HG03558 (cell line): ENCODE measurements around the gene CABCOCO1.
"Not testable (repeated sequence)": the region's sequence is repeated elsewhere in the genome, so short reads cannot be mapped to it uniquely, and the experiment has no call there.

Source experiments
- ATAC-seq: cut with Tn5 transposase; IDR thresholded peaks from one replicate; pipeline ENCODE4 v1.9.1; 2021; ENCODE audit warnings: moderate number of reproducible peaks; ENCODE audit not compliant: unreplicated experiment; ENCODE audit errors: extremely low read depth

CABCOCO1 gene

DNA sequence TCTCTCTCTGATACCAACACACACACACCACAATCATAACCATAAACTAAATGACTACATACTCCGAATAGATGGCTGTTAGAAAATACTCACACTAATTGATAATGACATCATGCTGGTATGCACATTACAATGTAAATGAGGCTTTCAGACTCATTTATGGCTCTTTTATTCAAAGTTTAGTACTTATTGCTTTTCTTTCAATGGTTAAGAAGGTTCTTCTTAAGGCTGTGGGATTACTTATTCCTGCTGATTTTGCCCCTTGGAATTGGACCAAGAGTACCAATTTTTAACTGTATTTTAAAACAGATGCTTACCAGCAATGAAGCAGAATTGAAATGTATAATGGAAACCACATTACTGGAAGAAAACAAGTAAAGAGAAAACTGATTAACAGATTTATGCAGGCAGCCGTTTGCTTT lies 20.6 kb upstream of the CABCOCO1 start:
- no peak for ATAC-seq

- no peak for ATAC-seq
Observed at GRCh38 chr10:61642676-61643075, 20.1 kb upstream of the CABCOCO1 start.

- no peak for ATAC-seq
Observed at GRCh38 chr10:61643316-61643751, 19.4 kb upstream of the CABCOCO1 start.

- ATAC-seq: no peak
Observed at GRCh38 chr10:61653699-61654098, 9.0 kb upstream of the CABCOCO1 start.

- ATAC-seq: no peak
Observed at GRCh38 chr10:61655335-61655851, 7.3 kb upstream of the CABCOCO1 start.

- no peak for ATAC-seq
Observed at GRCh38 chr10:61663466-61663865, 737 bp downstream of the CABCOCO1 start.

DNA sequence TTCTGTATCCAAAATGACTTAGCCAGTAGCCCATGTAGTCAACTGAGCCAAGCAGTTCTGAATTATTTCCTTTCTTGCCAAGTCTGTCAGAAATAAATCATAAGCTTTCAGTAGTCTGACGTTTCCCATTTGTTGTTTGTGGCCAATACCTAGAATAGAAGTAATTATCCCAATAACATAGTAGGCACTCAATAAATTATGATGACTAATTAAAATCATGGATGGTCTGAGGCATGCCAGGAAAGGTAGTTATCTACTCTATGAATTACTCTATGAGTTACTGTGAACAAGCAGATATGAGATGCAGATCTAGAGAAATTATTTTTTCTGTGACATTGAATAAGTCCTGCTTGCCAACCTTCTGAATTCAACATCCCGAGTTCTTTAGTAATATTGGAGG lies 2.3 kb downstream of the CABCOCO1 start:
- ATAC-seq: no peak

DNA sequence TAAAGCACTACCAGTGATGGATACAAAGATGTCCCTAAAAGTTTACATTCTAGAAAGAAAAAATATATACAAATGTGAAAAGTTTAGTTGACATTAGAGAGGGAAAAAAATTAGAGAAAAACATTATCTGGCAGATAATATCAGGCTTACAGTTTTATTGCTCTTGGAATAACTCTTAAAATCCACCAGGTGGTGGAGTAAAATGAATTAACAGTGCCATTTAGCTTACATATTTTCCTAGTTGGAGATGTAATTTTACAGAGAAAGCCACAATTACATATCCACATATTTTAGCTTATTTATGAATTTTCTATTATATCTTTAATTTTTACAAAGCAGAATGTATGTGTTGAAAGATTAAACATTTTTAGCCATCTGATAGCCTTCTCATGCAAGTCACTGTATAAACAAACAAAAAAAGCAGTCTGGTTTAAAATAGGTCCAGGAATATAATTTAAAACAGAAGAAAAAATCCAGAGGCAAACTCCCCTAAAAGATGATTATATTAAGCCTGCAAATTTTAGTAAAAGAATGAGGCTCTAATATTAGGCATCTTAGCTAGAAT lies 6.5 kb downstream of the CABCOCO1 start:
- ATAC-seq: no peak

- ATAC-seq: no peak
Observed at GRCh38 chr10:61669849-61670248, 7.1 kb downstream of the CABCOCO1 start.

DNA sequence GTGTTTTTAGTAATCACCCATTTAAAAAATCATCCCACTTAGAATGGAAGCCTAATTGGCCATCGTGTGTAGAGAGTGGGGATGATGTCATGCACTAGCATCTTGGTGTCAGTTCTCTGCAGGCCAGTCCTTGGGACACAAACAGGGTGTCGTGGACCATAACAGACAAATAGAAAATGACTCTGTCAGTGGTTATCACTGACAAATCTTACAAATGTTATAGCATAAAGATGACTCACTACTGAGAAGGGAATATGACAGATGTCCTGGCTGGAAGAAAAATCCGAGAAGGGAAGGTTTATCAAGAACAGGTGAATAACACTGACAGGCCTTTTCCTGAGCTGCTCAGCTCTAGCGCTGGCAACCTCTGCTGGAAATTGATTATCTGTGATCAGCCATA lies 10.6 kb downstream of the CABCOCO1 start:
- ATAC-seq: no peak

DNA sequence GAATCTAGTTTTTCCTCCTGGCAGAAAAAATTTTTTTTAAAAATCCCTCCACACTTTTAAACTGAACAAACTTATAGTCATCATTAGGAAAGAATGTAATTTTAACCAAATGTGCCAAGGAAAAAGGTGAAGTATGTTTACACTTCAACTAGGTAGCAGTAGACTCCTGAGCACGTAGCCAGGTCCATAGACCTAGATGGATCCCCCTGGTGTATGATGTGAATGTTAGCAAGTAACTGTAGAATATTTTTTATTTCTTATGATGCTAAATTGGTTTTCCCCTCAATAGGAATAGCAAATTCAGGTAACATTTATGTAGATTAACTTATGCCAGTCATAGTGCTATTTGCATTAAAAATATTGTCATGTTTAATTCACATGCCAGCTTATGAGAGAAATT lies 19.6 kb downstream of the CABCOCO1 start:
- no peak for ATAC-seq

- no peak for ATAC-seq
Observed at GRCh38 chr10:61683319-61683718, 20.6 kb downstream of the CABCOCO1 start.

DNA sequence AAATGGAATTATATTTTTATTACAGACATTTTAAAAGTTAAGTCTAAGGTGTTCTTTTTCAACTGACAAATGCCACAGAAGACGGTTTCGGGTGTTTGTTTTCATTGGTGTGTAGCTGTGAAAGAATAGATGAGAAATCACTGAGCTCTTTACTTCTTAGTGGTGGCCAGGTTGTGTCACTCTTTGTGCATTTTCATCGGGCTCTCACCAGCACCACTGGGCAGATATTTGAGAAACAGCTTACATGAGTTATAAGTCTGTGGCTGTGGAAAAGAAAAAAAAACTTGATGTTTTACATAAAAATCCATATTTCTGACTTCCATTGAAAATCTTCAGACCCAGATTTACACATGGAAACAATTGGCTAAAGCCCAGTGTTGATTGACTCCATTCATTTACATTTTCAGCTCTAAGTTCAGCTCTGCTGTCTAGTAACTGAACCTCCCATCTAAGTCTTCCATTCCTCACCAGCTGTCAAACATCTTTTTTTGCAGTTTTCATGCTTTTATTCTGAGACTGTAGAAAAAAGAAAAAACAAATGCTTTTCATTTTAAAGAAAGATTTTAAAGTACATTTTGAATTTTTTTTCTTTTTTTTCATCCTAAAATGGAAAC lies 22.3 kb downstream of the CABCOCO1 start:
- ATAC-seq: no peak

DNA sequence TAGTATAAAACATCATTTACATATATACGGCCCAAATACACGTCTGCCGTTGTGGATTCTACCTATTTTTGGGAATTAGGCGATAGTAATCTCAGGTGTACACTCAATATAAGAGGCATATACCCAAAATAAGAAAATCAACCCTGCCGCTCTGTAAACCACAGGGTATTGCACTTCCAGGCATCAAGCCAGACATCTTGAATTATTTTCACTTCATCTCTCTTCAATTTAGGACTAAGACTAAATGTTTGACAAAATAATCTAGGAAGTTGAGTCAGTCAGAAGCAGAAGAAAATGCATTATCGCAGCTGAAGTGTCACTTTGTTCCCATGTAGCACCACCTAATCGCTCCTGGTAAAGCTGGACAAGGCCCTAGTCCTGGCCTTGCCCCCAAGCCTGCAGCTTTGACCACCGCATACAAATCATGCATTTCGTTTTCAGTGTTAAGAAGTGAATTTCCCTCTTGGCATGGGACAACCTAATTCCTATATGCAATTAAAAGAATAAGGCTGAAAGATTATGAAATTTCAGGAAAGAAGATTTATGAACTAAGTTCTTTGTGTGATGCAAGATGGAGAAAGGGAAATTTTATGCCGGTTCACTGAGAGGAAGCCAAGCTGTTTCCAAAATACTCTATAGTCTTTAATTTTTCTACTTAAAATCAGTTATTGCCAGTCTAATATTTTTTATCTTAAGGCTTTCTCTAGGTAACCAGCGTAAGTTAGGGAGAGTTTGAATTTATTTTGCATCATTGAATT lies 26.0 kb downstream of the CABCOCO1 start:
- no peak for ATAC-seq

- not testable (repeated sequence) for ATAC-seq
Observed at GRCh38 chr10:61691667-61692066, 28.9 kb downstream of the CABCOCO1 start.

DNA sequence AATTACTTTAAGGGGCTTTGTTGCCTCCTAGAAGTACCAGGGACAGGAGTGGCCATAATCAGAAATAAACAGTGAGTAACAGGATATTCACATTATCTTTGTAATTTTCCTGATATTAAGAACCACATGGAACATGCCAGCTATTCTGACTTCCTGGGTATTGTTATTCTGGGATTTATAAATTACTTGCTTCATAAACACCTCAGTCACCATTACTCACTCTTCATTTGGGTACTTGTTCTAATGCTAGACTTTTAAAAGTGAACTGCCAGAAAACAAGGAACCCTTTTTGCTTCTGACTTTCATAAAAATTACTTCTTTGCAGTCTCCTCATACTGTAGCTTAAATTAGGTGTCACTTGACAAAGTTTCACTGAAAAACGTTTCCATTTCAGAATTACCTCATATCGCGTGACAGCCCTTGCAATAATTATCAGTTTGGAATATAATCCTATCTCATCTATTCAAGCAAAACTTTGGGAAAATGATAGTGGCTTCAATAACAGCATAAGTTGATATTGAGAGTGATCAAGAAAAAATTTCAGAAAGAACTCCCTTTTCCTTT lies 29.8 kb downstream of the CABCOCO1 start:
- ATAC-seq: no peak

- no peak for ATAC-seq
Observed at GRCh38 chr10:61698968-61699655, 36.4 kb downstream of the CABCOCO1 start.

DNA sequence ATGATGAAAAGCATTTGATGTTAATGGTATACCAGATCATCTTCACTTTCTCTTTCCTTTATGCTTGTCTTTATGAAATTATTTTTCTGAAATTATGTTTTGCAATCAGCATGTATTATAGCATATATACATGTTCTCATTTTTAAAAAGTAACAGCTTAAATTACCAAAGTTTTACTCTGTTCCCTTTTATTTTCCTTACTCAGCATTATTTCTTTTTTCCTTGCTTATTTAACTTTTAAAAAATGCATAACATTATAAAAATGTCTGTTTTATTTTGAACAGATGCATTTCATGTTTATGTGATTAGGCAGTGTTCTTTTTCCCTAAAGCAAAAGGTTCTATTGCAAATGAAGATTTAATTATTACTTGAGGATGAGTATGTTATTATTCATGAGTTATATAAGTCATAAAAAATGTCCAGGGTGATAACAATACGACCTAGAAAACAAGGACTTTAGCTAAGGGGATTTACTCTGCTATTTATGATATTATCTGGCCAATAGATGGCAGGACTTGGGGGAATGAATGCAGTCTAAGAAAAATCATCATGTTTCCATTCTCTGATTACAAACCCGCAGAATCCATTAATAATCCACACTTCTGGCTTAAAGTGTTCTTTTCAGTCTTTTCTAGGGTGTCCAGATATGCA lies 38.5 kb downstream of the CABCOCO1 start:
- no peak for ATAC-seq

GRCh38 chr10:61701706-61702105 lies 39.0 kb downstream of the CABCOCO1 start:
- no peak for ATAC-seq

GRCh38 chr10:61702584-61702983 lies 39.9 kb downstream of the CABCOCO1 start:
- no peak for ATAC-seq
